Erythroblast (primary cell): ENCODE data around the gene SCFD1.
"Not testable (repeated sequence)": the region's sequence is repeated elsewhere in the genome, so short reads cannot be mapped to it uniquely, and the experiment has no call there.

Experiments used
- GATA1 ChIP-seq: IDR thresholded peaks from 2 replicates; pipeline ENCODE4 v1.6.1; 2011; ENCODE audit warnings: low read depth, mild to moderate bottlenecking, control low read depth, low read length, moderate library complexity
- POLR2A ChIP-seq: IDR thresholded peaks from 2 replicates; pipeline ENCODE4 v1.6.1; 2011; ENCODE audit warnings: mild to moderate bottlenecking, low read length

GRCh38 chr14:30576333-30576732, 45.8 kb upstream of the SCFD1 start:
- TF ChIP-seq POLR2A, GATA1: not testable (repeated sequence)
